ENCODE data around the gene PEAK1. TPM values are rescaled to one million over a fixed set of nuclear protein-coding genes. Genes with fewer than 3 reads are reported as not detected.
A peak's percentile ranks its signal among the peaks of the same experiment; 100 is the strongest.

The PEAK1 gene
- total RNA-seq, 1 experiment from 2014 or later, result 13.8 TPM

- Histone ChIP-seq H3K4me1 (ENCODE audit: insufficient read depth, low read length) (no peaks in the 10 kb centered on the region), H3K9me2 (replicated peaks; ENCODE audit: low read length) (no peaks in the 10 kb centered on the region), H3F3A (ENCODE audit: low read length, unreplicated experiment) (no peaks in the 10 kb centered on the region), H3K9ac (ENCODE audit: low read length) (no peak overlapping the region), H2AFZ (ENCODE audit: low read length) (no peak overlapping the region), H3K27ac (ENCODE audit: low read length) (no peak overlapping the region), H3K4me2 (ENCODE audit: low read length) (no peak overlapping the region), H3K9me3 (ENCODE audit: low read length) (0 out of 2 replicates have a peak, but pooled peaks cover 5% of the 10 kb centered on the region), H3K27me3 (ENCODE audit: low read length) (no peaks in the 10 kb centered on the region), H3K36me3 (ENCODE audit: low read depth, low read length) (no peaks in the 10 kb centered on the region), H3K4me3 (ENCODE audit: low read length) (no peak overlapping the region), H3K79me2 (ENCODE audit: low read length) (no peaks in the 10 kb centered on the region), H4K20me1 (ENCODE audit: low read length) (no peaks in the 10 kb centered on the region)
- ATAC-seq (no peak), DNase-seq (no peak)
- BruUV-seq (replicated peaks), result no TSS peak
- CTCF ChIA-PET, result no interaction called here
- intact Hi-C loops (cut with micrococcal nuclease), result no loop called here
- POLR2A ChIA-PET (ENCODE audit: unreplicated experiment), result no interaction called here
- TF ChIP-seq CTCF (conservative IDR thresholded peaks at IDR 0.05; ENCODE audit: low read depth, low read length), result no peak
- no peak for TF ChIP-seq EZH2 (IDR thresholded peaks at IDR 0.05; ENCODE audit: low read length, unreplicated experiment)
- TF ChIP-seq EZH2phosphoT487 (IDR thresholded peaks at IDR 0.05; ENCODE audit: borderline replicate concordance, low read length), result no peak
Measured at GRCh38 chr15:77140220-77140619, 279.7 kb downstream of the PEAK1 start.

GRCh38 chr15:77139312-77139711, 280.6 kb downstream of the PEAK1 start:
- Histone ChIP-seq H2AFZ (ENCODE audit: low read length) (no peak overlapping the region), H3K4me2 (ENCODE audit: low read length) (no peak overlapping the region), H3F3A (ENCODE audit: low read length, unreplicated experiment) (no peaks in the 10 kb centered on the region), H3K4me3 (ENCODE audit: low read length) (no peak overlapping the region), H3K9me2 (replicated peaks; ENCODE audit: low read length) (no peaks in the 10 kb centered on the region), H3K79me2 (ENCODE audit: low read length) (no peaks in the 10 kb centered on the region), H3K27ac (ENCODE audit: low read length) (no peak overlapping the region), H4K20me1 (ENCODE audit: low read length) (no peaks in the 10 kb centered on the region), H3K4me1 (ENCODE audit: insufficient read depth, low read length) (no peaks in the 10 kb centered on the region), H3K9ac (ENCODE audit: low read length) (no peak overlapping the region), H3K9me3 (ENCODE audit: low read length) (0 out of 2 replicates have a peak, but pooled peaks cover 5% of the 10 kb centered on the region), H3K27me3 (ENCODE audit: low read length) (no peaks in the 10 kb centered on the region), H3K36me3 (ENCODE audit: low read depth, low read length) (no peaks in the 10 kb centered on the region)
- POLR2A ChIA-PET (ENCODE audit: unreplicated experiment), result no interaction called here
- ATAC-seq (no peak), DNase-seq (no peak)
- intact Hi-C loops (cut with micrococcal nuclease), result no loop called here
- TF ChIP-seq EZH2 (IDR thresholded peaks at IDR 0.05; ENCODE audit: low read length, unreplicated experiment) (no peak), EZH2phosphoT487 (IDR thresholded peaks at IDR 0.05; ENCODE audit: borderline replicate concordance, low read length) (no peak), CTCF (conservative IDR thresholded peaks at IDR 0.05; ENCODE audit: low read depth, low read length) (no peak)
- CTCF ChIA-PET, result no interaction called here
- no TSS peak for BruUV-seq (replicated peaks)

GRCh38 chr15:77138167-77138522, 281.8 kb downstream of the PEAK1 start:
- ChIA-PET POLR2A (ENCODE audit: unreplicated experiment) (no interaction called here), CTCF (no interaction called here)
- Histone ChIP-seq H3K4me2 (ENCODE audit: low read length) (no peak overlapping the region), H3K27me3 (ENCODE audit: low read length) (no peaks in the 10 kb centered on the region), H2AFZ (ENCODE audit: low read length) (no peak overlapping the region), H3K9me3 (ENCODE audit: low read length) (0 out of 2 replicates have a peak, but pooled peaks cover 5% of the 10 kb centered on the region), H4K20me1 (ENCODE audit: low read length) (no peaks in the 10 kb centered on the region), H3K4me1 (ENCODE audit: insufficient read depth, low read length) (no peaks in the 10 kb centered on the region), H3K9ac (ENCODE audit: low read length) (no peak overlapping the region), H3K27ac (ENCODE audit: low read length) (no peak overlapping the region), H3K79me2 (ENCODE audit: low read length) (no peaks in the 10 kb centered on the region), H3K4me3 (ENCODE audit: low read length) (no peak overlapping the region), H3K36me3 (ENCODE audit: low read depth, low read length) (no peaks in the 10 kb centered on the region), H3F3A (ENCODE audit: low read length, unreplicated experiment) (no peaks in the 10 kb centered on the region), H3K9me2 (replicated peaks; ENCODE audit: low read length) (no peaks in the 10 kb centered on the region)
- DNase-seq, result peak; percentile 41
- intact Hi-C loops (cut with micrococcal nuclease), result no loop called here
- BruUV-seq (replicated peaks), result no TSS peak
- TF ChIP-seq EZH2phosphoT487 (IDR thresholded peaks at IDR 0.05; ENCODE audit: borderline replicate concordance, low read length) (no peak), EZH2 (IDR thresholded peaks at IDR 0.05; ENCODE audit: low read length, unreplicated experiment) (no peak), CTCF (conservative IDR thresholded peaks at IDR 0.05; ENCODE audit: low read depth, low read length) (no peak)
- ATAC-seq, result peak; percentile 61

All from PC-3 (cell line).